Measurements from ENCODE around the gene CRCP. TPM values are rescaled to one million over a fixed set of nuclear protein-coding genes. Genes with fewer than 3 reads are reported as not detected.

CRCP gene
- total and polyA plus RNA-seq, 2 of the 13 experiments (the other 11 are each of a cell fraction or from before 2014, with no cell fraction given): 22.7 to 31.0 TPM

DNA sequence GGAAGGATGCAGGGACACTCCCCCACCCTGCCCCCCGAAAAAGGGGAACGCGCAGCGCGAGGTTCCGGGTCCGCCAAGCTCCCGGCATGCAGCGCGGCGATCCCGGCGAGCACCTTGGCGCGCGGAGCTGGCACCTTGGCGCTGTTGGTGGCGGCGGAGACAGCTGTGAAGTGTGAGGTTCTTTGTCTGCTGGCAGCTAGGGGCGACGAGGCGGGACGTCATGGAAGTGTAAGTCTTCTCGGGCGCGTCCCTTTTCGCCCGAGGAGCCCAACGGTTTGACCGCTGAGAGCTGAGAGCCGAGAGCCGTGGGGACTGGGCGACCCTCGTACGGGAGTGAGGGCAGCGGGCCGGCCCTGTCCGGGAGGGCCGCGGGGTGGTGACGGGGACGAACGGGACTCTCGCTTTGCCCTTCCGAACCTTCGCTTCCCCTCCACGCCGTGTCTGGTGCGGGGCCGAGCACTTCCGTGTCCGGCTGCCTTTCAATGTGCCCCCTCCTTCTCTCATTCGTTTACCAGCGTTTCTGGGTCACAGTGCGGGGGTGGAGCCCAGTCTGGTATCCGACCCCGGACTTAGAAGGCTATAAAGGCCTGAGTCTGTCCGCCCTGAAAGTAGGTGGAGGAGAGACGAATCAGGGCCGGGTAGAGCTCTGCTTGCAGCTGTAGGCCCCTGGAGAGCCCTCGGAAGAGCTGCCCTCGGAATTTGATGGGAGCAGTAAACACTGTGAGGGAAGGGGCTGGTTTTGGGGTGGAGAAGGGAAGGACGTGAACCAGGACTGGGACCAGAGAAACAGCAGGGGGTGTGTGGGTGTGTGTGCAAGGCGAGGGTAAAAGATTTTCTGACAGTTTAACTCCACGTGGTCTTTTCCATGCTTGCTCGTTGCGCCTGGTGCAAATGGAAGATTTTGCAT lies at the start of gene CRCP (continued):
- peak; percentile 67 for TF ChIP-seq MYPOP (CRISPR knock-in tag; IDR thresholded peaks at IDR 0.05)
- TF ChIP-seq MIXL1 (CRISPR knock-in tag; IDR thresholded peaks at IDR 0.05): 0 out of 2 replicates have a peak, but pooled peaks have one; percentile 16
- peak; percentile 78; the same call in 1 of the 2 replicates for TF ChIP-seq ZNF367 (CRISPR knock-in tag; IDR thresholded peaks at IDR 0.05; ENCODE audit: borderline replicate concordance)
- 0 out of 2 replicates have a peak, but pooled peaks have one; percentile 3 for TF ChIP-seq ZNF264 (CRISPR knock-in tag; IDR thresholded peaks at IDR 0.05)
- TF ChIP-seq HHEX (CRISPR knock-in tag; IDR thresholded peaks at IDR 0.05): no peak
- no peak for TF ChIP-seq DPF2 (CRISPR knock-in tag; IDR thresholded peaks at IDR 0.05; ENCODE audit: borderline replicate concordance, low read depth)
- TF ChIP-seq SRSF1 (optimal IDR thresholded peaks at IDR 0.05; ENCODE audit: low read depth, low read length): no peak
- no peak for TF ChIP-seq NFKBIZ (CRISPR knock-in tag; IDR thresholded peaks at IDR 0.05)
- TF ChIP-seq, protein P1, sequence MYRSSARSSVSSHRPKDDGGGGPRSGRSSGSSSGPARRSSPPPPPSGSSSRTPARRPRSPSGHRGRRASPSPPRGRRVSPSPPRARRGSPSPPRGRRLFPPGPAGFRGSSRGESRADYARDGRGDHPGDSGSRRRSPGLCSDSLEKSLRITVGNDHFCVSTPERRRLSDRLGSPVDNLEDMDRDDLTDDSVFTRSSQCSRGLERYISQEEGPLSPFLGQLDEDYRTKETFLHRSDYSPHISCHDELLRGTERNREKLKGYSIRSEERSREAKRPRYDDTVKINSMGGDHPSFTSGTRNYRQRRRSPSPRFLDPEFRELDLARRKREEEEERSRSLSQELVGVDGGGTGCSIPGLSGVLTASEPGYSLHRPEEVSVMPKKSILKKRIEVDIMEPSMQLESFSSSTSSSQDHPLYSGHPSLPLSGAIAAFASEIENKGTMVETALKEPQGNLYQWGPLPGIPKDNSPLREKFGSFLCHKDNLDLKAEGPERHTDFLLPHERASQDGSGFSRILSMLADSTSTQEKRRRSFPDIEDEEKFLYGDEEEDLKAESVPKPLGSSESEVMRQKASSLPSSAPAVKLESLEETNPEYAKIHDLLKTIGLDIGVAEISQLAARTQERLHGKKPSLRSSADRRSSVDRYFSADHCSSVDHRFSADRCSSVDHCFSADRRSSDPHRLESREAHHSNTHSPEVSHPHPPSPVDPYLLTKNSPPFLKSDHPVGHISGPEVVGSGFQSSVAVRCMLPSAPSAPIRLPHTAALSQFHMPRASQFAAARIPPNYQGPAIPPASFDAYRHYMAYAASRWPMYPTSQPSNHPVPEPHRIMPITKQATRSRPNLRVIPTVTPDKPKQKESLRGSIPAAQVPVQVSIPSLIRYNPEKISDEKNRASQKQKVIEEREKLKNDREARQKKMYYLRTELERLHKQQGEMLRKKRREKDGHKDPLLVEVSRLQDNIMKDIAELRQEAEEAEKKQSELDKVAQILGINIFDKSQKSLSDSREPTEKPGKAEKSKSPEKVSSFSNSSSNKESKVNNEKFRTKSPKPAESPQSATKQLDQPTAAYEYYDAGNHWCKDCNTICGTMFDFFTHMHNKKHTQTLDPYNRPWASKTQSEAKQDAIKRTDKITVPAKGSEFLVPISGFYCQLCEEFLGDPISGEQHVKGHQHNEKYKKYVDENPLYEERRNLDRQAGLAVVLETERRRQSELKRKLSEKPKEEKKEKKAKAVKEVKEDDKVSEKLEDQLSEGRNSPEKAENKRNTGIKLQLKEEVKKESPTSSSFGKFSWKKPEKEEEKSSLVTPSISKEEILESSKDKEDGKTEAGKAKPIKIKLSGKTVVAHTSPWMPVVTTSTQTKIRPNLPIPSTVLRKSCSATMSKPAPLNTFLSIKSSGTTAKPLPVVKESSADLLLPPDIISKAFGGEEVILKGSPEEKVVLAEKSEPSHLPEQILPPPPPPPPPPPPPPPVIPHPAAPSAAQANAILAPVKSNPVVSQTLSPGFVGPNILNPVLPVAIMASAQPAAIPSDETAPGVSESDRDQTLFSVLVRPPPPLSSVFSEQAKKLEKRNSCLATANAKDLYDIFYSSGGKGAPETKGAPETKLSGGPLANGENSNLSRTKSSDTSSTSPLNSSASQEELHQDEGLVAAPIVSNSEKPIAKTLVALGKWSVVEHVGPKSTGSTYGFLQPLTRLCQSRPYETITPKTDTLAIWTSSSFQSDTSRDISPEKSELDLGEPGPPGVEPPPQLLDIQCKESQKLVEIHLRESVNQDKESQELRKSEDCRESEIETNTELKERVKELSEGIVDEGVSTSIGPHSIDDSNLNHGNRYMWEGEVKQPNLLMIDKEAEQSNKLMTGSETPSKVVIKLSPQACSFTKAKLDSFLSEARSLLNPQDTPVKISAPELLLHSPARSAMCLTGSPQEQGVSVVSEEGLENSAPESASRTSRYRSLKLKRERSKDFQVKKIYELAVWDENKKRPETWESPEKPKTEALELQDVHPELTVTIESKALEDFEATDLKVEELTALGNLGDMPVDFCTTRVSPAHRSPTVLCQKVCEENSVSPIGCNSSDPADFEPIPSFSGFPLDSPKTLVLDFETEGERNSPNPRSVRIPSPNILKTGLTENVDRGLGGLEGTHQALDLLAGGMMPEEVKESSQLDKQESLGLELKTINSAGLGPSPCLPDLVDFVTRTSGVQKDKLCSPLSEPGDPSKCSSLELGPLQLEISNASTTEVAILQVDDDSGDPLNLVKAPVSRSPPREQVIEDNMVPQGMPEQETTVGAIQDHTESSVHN (CRISPR knock-in tag; IDR thresholded peaks at IDR 0.05): no peak
- TF ChIP-seq ZNF557 (CRISPR knock-in tag; IDR thresholded peaks at IDR 0.05): no peak
- TF ChIP-seq ZNF160 (CRISPR knock-in tag; IDR thresholded peaks at IDR 0.05): peak; percentile 76; the same call in 1 of the 2 replicates
- TF ChIP-seq JARID2 (CRISPR knock-in tag; IDR thresholded peaks at IDR 0.05; ENCODE audit: insufficient replicate concordance): peak; percentile 30
- peak; percentile 27; the same call in 1 of the 2 replicates for TF ChIP-seq FOXC1 (CRISPR knock-in tag; IDR thresholded peaks at IDR 0.05; ENCODE audit: borderline replicate concordance)
- 0 out of 2 replicates have a peak, but pooled peaks have one; percentile 63 for TF ChIP-seq ZNF547 (CRISPR knock-in tag; IDR thresholded peaks at IDR 0.05)
- peak; percentile 81 for TF ChIP-seq KLF12 (CRISPR knock-in tag; IDR thresholded peaks at IDR 0.05; ENCODE audit: borderline replicate concordance)
- TF ChIP-seq FOXM1 (CRISPR knock-in tag; IDR thresholded peaks at IDR 0.05): no peak
- no peak for TF ChIP-seq GPN1 (CRISPR knock-in tag; IDR thresholded peaks at IDR 0.05; ENCODE audit: borderline replicate concordance)
- peak; percentile 38; the same call in 1 of the 2 replicates for TF ChIP-seq ZNF747 (CRISPR knock-in tag; IDR thresholded peaks at IDR 0.05; ENCODE audit: borderline replicate concordance)
- peak; percentile 70 for TF ChIP-seq SPEN (CRISPR knock-in tag; IDR thresholded peaks at IDR 0.05; ENCODE audit: low read depth)
- no peak for TF ChIP-seq HDAC6 (IDR thresholded peaks at IDR 0.05; ENCODE audit: low read depth, low read length)
- TF ChIP-seq ZNF841 (CRISPR knock-in tag; IDR thresholded peaks at IDR 0.05; ENCODE audit: borderline replicate concordance): no peak
- no peak for TF ChIP-seq KDM1A (CRISPR knock-in tag; IDR thresholded peaks at IDR 0.05)

All from HepG2 (cell line).